Mesendoderm (in vitro differentiated cells): Measurements from ENCODE around the gene RPL13.

Experiments used
- DNase-seq: peaks from one replicate; pipeline ENCODE4 v3.0.0; 2013
- H2AK5ac ChIP-seq: 2 replicates; pipeline ENCODE4 v1.6.1; 2013; ENCODE audit warnings: low read length, inconsistent platforms
- H2BK120ac ChIP-seq: 2 replicates; pipeline ENCODE4 v1.6.1; 2013; ENCODE audit warnings: low read depth, mild to moderate bottlenecking, low read length, moderate library complexity, mixed read lengths
- H2BK15ac ChIP-seq: replicated peaks from 2 replicates; pipeline ENCODE4 v1.6.1; 2013; ENCODE audit warnings: low read depth, mild to moderate bottlenecking, moderate library complexity
- H2BK5ac ChIP-seq: 2 replicates; pipeline ENCODE4 v1.6.1; 2013; ENCODE audit warnings: low read length, inconsistent platforms
- H3K18ac ChIP-seq: 2 replicates; pipeline ENCODE4 v1.6.1; 2013; ENCODE audit warnings: mild to moderate bottlenecking, low read length, mixed read lengths
- H3K23ac ChIP-seq: one replicate; pipeline ENCODE4 v1.6.1; 2013; ENCODE audit warnings: low read length
- H3K27ac ChIP-seq: 2 replicates; pipeline ENCODE4 v1.5.1; 2013; ENCODE audit warnings: low read depth, mild to moderate bottlenecking, inconsistent platforms, low read length, moderate library complexity
- H3K27me3 ChIP-seq: 2 replicates; pipeline ENCODE4 v1.6.1; 2013; ENCODE audit warnings: low read length, control low read depth, mild to moderate bottlenecking, inconsistent platforms; ENCODE audit not compliant: insufficient read depth, poor library complexity
- H3K36me3 ChIP-seq: 2 replicates; pipeline ENCODE4 v1.6.1; 2013; ENCODE audit warnings: low read length, inconsistent platforms; ENCODE audit not compliant: control insufficient read depth, insufficient read depth
- H3K4ac ChIP-seq: one replicate; pipeline ENCODE4 v1.6.1; 2013; ENCODE audit warnings: low read depth, mild to moderate bottlenecking, low read length, moderate library complexity
- H3K4me1 ChIP-seq: 2 replicates; pipeline ENCODE4 v1.6.1; 2013; ENCODE audit warnings: low read depth, low read length, inconsistent platforms; ENCODE audit not compliant: control insufficient read depth
- H3K4me2 ChIP-seq: 2 replicates; pipeline ENCODE4 v1.6.1; 2013; ENCODE audit warnings: low read length
- H3K4me3 ChIP-seq: 2 replicates; pipeline ENCODE4 v1.5.1; 2013; ENCODE audit warnings: mild to moderate bottlenecking, low read length
- H3K56ac ChIP-seq: one replicate; pipeline ENCODE4 v1.6.1; 2013; ENCODE audit warnings: low read length
- H3K79me1 ChIP-seq: 2 replicates; pipeline ENCODE4 v1.6.1; 2013; ENCODE audit warnings: low read length, inconsistent platforms
- H3K79me2 ChIP-seq: 2 replicates; pipeline ENCODE4 v1.6.1; 2013; ENCODE audit warnings: mild to moderate bottlenecking, low read length; ENCODE audit not compliant: control insufficient read depth, insufficient read depth
- H3K9ac ChIP-seq: 2 replicates; pipeline ENCODE4 v1.6.1; 2013; ENCODE audit warnings: low read length, inconsistent platforms
- H4K5ac ChIP-seq: one replicate; pipeline ENCODE4 v1.6.1; 2013; ENCODE audit warnings: low read length
- H4K8ac ChIP-seq: one replicate; pipeline ENCODE4 v1.6.1; 2013; ENCODE audit warnings: low read depth, mild to moderate bottlenecking, control low read depth, low read length, moderate library complexity
- WGBS: extraction: QIAGEN DNeasy Blood & Tissue Kit; methylation state at CpG from one replicate; pipeline ENCODE4 v1.1.7; 2013; ENCODE audit warnings: low lambda C conversion rate, missing lambda C conversion rate; ENCODE audit not compliant: insufficient coverage; ENCODE audit errors: extremely low coverage; 5-methylcytosine and 5-hydroxymethylcytosine counted together

Gene RPL13

DNA sequence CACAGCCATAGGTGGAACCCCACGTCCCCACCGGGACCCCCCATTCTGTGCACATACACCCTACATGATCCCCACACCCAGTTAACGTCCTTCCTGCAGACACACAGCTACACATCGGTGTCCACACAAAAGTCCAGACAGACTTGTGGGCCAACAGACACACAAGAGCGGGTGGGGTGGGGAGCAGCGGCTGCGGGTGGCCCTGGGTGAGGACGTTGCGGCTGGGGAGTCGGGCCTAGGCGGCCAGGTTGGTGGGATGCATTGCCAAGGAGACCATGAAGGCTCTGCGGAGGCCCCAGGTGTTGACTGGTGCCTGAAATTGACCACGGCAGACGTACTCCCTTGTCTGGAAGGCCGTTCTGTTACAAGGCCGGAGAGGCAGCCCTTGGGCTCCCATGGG, 44.3 kb downstream of the RPL13 start:
- Histone ChIP-seq H3K18ac (no peak overlapping the region), H4K5ac (no peak overlapping the region), H2AK5ac (no peak overlapping the region), H3K4me2 (no peak overlapping the region), H2BK5ac (no peak overlapping the region), H3K79me1 (no peaks in the 10 kb centered on the region), H3K79me2 (no peaks in the 10 kb centered on the region), H3K4ac (no peak overlapping the region), H2BK120ac (no peak overlapping the region), H3K9ac (no peak overlapping the region), H3K56ac (no peak overlapping the region), H3K23ac (no peak overlapping the region), H2BK15ac (no peak overlapping the region), H4K8ac (no peak overlapping the region), H3K27me3 (no peaks in the 10 kb centered on the region), H3K27ac (no peak overlapping the region), H3K4me1 (peaks cover 3% of the 10 kb centered on the region), H3K4me3 (no peak overlapping the region), H3K36me3 (no peaks in the 10 kb centered on the region)
- WGBS = no CpG with 5 or more reads among the region's 16 CpGs
- DNase-seq = no peak

DNA sequence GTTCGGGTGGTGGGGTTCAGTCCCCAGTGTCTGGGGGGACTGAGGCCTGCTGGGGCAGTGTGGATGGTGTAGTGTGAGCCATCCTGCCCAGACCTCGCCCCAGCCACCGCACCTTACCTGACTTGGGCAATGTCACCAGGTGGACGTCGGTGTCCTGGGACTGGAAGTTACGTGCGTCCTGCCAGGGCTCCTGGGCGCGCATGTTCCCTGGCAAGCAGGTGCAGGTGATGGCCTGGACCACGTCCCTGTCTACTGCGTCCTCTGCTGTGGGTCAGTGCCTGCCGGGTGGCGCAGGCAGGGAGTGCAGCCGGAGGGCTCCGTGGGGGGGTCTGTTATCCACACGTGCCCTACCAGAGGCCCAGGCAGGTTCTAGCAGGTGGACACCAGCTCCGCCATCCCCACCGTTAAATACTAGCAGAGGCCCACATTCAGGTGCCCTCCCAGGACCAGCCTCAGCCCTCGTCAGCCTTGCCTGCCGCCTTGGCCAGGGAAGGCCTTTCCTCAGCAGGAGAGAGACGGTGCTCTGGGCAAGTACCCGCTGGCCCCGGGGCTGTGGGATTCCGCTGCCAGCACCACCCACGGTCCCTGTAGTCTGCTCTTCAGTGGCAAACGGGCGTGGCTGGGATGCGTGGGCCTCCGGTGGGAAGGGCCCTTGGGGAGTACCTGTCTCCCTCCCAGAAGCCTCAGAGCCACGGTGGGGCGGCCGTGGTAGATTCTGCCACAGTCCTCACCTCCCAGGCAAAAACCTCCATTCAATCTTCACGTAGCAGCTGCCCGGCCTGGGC, 44.9 kb downstream of the RPL13 start:
- Histone ChIP-seq H3K23ac (no peak overlapping the region), H3K4ac (no peak overlapping the region), H4K5ac (no peak overlapping the region), H2BK5ac (no peak overlapping the region), H3K18ac (no peak overlapping the region), H3K79me1 (no peaks in the 10 kb centered on the region), H4K8ac (no peak overlapping the region), H3K4me1 (peaks cover 3% of the 10 kb centered on the region), H3K4me2 (no peak overlapping the region), H3K27me3 (no peaks in the 10 kb centered on the region), H3K36me3 (no peaks in the 10 kb centered on the region), H3K56ac (no peak overlapping the region), H2BK15ac (no peak overlapping the region), H3K9ac (no peak overlapping the region), H3K4me3 (no peak overlapping the region), H2AK5ac (no peak overlapping the region), H2BK120ac (no peak overlapping the region), H3K27ac (no peak overlapping the region), H3K79me2 (no peaks in the 10 kb centered on the region)
- no CpG with 5 or more reads among the region's 34 CpGs for WGBS
- DNase-seq = no peak

DNA sequence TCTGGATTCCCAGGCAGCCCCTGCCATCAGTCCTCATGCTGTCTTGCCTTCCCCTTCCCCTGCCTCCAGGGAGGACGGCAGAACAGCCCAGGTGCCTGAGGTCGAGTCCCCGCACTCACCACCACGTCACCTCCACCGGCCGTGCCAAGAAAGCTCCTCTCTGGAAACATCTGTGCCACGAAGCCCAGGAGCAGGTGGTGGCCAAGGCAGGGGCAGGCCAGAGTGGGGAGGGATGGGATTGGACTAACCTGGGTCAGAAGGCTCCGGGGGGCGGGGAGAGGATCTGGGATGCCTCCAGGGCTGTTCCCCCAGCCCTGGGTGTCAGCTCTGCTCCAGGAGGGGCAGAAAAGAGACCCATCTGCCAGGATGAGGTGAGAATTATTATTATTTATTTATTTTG, 45.5 kb downstream of the RPL13 start:
- WGBS = no CpG with 5 or more reads among the region's 9 CpGs
- H3K18ac ChIP-seq = no peak overlapping the region
- H3K23ac ChIP-seq = no peak overlapping the region
- no peak overlapping the region for H2BK15ac ChIP-seq
- no peak overlapping the region for H3K4me2 ChIP-seq
- no peaks in the 10 kb centered on the region for H3K79me1 ChIP-seq
- H3K27ac ChIP-seq = no peak overlapping the region
- H4K5ac ChIP-seq = no peak overlapping the region
- H3K4me1 ChIP-seq = peaks cover 3% of the 10 kb centered on the region
- no peak overlapping the region for H2BK5ac ChIP-seq
- no peak overlapping the region for H4K8ac ChIP-seq
- H3K4me3 ChIP-seq = no peak overlapping the region
- no peaks in the 10 kb centered on the region for H3K36me3 ChIP-seq
- no peak overlapping the region for H3K4ac ChIP-seq
- H3K79me2 ChIP-seq = no peaks in the 10 kb centered on the region
- no peak for DNase-seq
- no peak overlapping the region for H2BK120ac ChIP-seq
- H3K27me3 ChIP-seq = no peaks in the 10 kb centered on the region
- no peak overlapping the region for H3K9ac ChIP-seq
- H3K56ac ChIP-seq = no peak overlapping the region
- no peak overlapping the region for H2AK5ac ChIP-seq

DNA sequence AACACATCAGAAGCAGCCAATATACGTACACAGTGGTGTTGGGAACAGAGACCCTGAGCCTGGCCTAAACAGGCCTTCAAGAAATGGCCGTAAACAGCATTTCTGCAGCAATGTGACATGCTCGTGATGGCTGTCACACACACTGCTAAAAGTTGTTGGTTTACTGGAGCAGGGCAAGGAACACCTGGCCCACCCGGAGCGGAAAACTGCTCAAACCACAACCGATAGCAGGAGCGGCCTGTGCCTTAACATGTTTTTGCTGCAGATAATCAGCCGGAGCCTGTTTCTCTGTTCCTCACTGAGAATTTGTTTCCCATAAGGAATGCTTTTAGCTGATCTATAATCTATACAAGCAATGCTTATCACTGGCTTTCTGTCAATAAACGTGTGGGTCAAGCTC, 47.0 kb downstream of the RPL13 start:
- Histone ChIP-seq H3K79me2 (no peaks in the 10 kb centered on the region), H3K27ac (no peak overlapping the region), H3K23ac (no peak overlapping the region), H3K36me3 (no peaks in the 10 kb centered on the region), H4K5ac (no peak overlapping the region), H2BK5ac (no peak overlapping the region), H4K8ac (no peak overlapping the region), H3K4ac (no peak overlapping the region), H3K4me3 (no peak overlapping the region), H3K9ac (no peak overlapping the region), H2BK120ac (no peak overlapping the region), H2AK5ac (no peak overlapping the region), H3K18ac (no peak overlapping the region), H3K79me1 (no peaks in the 10 kb centered on the region), H2BK15ac (no peak overlapping the region), H3K4me2 (no peak overlapping the region), H3K56ac (no peak overlapping the region), H3K4me1 (peaks cover 3% of the 10 kb centered on the region), H3K27me3 (no peaks in the 10 kb centered on the region)
- no CpG with 5 or more reads among the region's 9 CpGs for WGBS
- DNase-seq = no peak

DNA sequence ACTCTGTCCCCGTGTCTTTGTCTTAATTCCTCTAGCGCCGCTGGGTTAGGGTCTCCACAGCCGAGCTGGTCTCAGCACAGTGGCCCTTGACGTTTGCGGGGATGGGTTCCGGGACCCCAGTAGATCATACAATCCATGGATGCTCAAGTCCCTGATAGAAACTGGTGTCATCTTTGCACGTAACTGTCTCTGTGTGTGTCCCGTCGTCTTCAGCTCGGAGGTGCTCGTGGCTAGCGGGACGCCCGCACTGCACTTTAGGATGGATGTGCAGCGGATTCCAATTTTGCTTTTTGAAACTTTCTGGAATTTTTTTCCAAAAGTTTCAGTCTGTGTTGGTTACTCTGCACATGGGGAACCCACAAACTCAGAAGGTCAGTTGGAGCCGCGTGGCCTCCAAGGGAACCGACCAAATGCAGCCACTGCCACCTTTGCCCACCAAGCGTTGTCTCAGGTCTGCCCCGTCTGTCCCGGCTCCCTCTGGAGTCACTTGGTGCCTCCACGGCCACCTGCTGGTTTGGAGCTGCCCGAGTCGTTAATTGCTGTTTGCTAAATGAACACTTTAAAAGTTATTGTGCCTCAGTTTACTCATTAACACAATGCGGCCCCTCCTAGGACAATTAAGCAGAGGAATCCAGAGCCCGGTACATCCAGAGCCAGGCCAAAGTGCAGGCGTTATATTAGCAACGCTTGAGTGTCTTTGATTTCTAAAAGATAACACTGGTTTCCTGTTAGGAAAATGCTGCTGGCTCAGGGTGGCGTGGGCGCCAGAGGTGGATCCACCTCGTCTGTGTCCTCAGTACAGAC, 47.7 kb downstream of the RPL13 start:
- Histone ChIP-seq H3K79me1 (no peaks in the 10 kb centered on the region), H3K27me3 (no peaks in the 10 kb centered on the region), H3K4me1 (no peaks in the 10 kb centered on the region), H3K4ac (no peak overlapping the region), H4K8ac (no peak overlapping the region), H3K23ac (no peak overlapping the region), H2AK5ac (no peak overlapping the region), H3K4me2 (no peak overlapping the region), H3K9ac (no peak overlapping the region), H3K56ac (no peak overlapping the region), H3K18ac (no peak overlapping the region), H2BK120ac (no peak overlapping the region), H3K36me3 (no peaks in the 10 kb centered on the region), H3K27ac (no peak overlapping the region), H2BK15ac (no peak overlapping the region), H3K79me2 (no peaks in the 10 kb centered on the region), H2BK5ac (no peak overlapping the region), H3K4me3 (no peak overlapping the region), H4K5ac (no peak overlapping the region)
- DNase-seq = no peak
- no CpG with 5 or more reads among the region's 32 CpGs for WGBS
